NT2/D1 (cell line): Measurements from ENCODE around the gene RALGDS.

ENCODE experiments used
- SUZ12 ChIP-seq: IDR thresholded peaks from 2 replicates; pipeline ENCODE4 v1.6.1; 2011; ENCODE audit not compliant: insufficient read length, insufficient read depth; ENCODE audit errors: extremely low read depth
- YY1 ChIP-seq: IDR thresholded peaks from 2 replicates; pipeline ENCODE4 v1.6.1; 2011; ENCODE audit not compliant: insufficient read length, insufficient read depth
- ZNF274 ChIP-seq: IDR thresholded peaks from 2 replicates; pipeline ENCODE4 v1.6.1; 2011; ENCODE audit warnings: mild to moderate bottlenecking, low read depth, low read length

GRCh38 chr9:133057553-133057952 lies 63.5 kb downstream of the RALGDS start:
- TF ChIP-seq ZNF274 (no peak), YY1 (no peak), SUZ12 (no peak)
